ENCODE results near the gene EHMT1.
A peak's percentile ranks its signal among the peaks of the same experiment; 100 is the strongest.

Gene EHMT1

GRCh38 chr9:137660144-137660543, 41.3 kb downstream of the EHMT1 start:
- Mint-ChIP-seq H3K9me3 (no peaks in the 10 kb centered on the region), H3K36me3 (ENCODE audit: low read depth) (peaks cover 4% of the 10 kb centered on the region), H3K4me1 (ENCODE audit: low read depth) (peaks cover 18% of the 10 kb centered on the region), H3K27ac (peak overlapping the region; percentile 34), H3K27me3 (ENCODE audit: low read depth) (no peaks in the 10 kb centered on the region), H3K4me3 (no peak overlapping the region)

- Mint-ChIP-seq H3K9me3 (no peaks in the 10 kb centered on the region), H3K4me3 (no peak overlapping the region), H3K27me3 (ENCODE audit: low read depth) (no peaks in the 10 kb centered on the region), H3K27ac (no peak overlapping the region), H3K4me1 (ENCODE audit: low read depth) (peaks cover 20% of the 10 kb centered on the region), H3K36me3 (ENCODE audit: low read depth) (peaks cover 8% of the 10 kb centered on the region)
These were observed 44.8 kb downstream of the EHMT1 start for GRCh38 chr9:137663584-137663983.

GRCh38 chr9:137664676-137665075, 45.9 kb downstream of the EHMT1 start:
- Mint-ChIP-seq H3K4me3 (no peak overlapping the region), H3K36me3 (ENCODE audit: low read depth) (peaks cover 15% of the 10 kb centered on the region), H3K9me3 (no peaks in the 10 kb centered on the region), H3K27me3 (ENCODE audit: low read depth) (no peaks in the 10 kb centered on the region), H3K4me1 (ENCODE audit: low read depth) (peaks cover 18% of the 10 kb centered on the region), H3K27ac (no peak overlapping the region)

- Mint-ChIP-seq H3K9me3 (no peaks in the 10 kb centered on the region), H3K27me3 (ENCODE audit: low read depth) (no peaks in the 10 kb centered on the region), H3K36me3 (ENCODE audit: low read depth) (peaks cover 16% of the 10 kb centered on the region), H3K4me1 (ENCODE audit: low read depth) (peaks cover 19% of the 10 kb centered on the region), H3K27ac (no peak overlapping the region), H3K4me3 (no peak overlapping the region)
These were observed 46.4 kb downstream of the EHMT1 start for GRCh38 chr9:137665226-137665625.

DNA sequence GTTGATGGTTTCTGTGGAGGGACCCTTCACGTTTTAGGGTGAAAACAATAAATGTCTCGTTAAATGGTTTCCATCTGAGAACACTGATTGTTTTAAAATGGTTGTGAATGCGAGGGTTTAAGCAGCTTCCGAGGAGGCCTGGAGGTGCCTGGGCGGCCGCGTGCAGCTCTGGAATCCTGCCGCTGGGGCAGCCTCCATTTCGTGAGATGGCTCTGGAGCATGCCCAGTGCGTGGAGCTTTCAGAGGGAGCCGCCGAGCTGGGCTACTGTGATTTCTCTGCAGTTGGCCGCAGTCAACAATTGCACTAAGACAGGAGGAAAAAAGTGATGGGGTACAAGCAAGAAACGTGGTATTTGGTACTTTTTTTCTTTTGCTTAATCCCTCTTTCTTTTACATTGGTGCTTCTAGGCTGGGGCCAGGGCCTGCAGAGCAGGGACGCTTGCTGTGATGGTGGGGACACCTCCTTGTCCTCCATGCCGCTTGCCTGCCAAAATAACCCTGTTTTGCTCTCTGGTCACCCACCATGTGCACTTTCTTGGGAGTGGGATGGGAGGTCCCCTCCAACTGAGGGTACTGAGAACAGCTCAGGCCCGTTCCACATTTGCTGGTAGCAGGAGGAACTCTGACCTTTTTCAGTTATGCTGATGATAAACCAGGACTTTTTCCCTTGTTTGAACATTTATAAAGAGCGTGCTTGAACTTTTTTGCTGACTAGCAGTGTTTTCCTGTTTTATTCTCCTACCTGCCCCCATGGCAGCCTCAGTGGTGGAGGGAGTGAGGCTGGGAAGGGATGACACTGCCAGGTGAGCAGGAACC, 47.1 kb downstream of the EHMT1 start:
- H3K4me1 Mint-ChIP-seq (ENCODE audit: low read depth), result peaks cover 19% of the 10 kb centered on the region

DNA sequence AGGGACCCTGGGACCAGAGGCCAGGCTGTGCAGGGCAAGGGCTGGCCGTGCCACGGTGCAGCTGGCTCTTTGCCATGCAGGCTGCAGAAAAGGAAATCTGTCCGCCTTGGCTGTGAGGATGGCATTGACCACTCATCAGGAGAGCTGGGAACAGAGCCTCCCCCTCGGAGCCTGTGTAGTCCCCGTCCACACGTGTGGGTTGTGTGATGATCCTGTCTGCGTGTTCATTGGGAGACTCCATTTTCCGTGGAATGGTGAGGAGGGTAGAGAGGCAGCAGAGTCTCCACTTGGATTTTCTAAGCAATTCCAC, 47.7 kb downstream of the EHMT1 start:
- Mint-ChIP-seq H3K9me3 (no peaks in the 10 kb centered on the region), H3K36me3 (ENCODE audit: low read depth) (peaks cover 15% of the 10 kb centered on the region), H3K27ac (no peak overlapping the region), H3K4me1 (ENCODE audit: low read depth) (peaks cover 19% of the 10 kb centered on the region), H3K27me3 (ENCODE audit: low read depth) (no peaks in the 10 kb centered on the region), H3K4me3 (no peak overlapping the region)

More for the DNA sequence above, 47.1 kb downstream of the EHMT1 start:
- no peaks in the 10 kb centered on the region for H3K9me3 Mint-ChIP-seq
- H3K27me3 Mint-ChIP-seq (ENCODE audit: low read depth), result no peaks in the 10 kb centered on the region
- no peak overlapping the region for H3K4me3 Mint-ChIP-seq
- H3K36me3 Mint-ChIP-seq (ENCODE audit: low read depth), result peaks cover 15% of the 10 kb centered on the region
- no peak overlapping the region for H3K27ac Mint-ChIP-seq

GRCh38 chr9:137666955-137667670, 48.3 kb downstream of the EHMT1 start:
- no peaks in the 10 kb centered on the region for H3K27me3 Mint-ChIP-seq (ENCODE audit: low read depth)
- H3K4me3 Mint-ChIP-seq, result no peak overlapping the region
- peaks cover 15% of the 10 kb centered on the region for H3K36me3 Mint-ChIP-seq (ENCODE audit: low read depth)
- no peaks in the 10 kb centered on the region for H3K9me3 Mint-ChIP-seq
- peak overlapping the region; percentile 4 for H3K27ac Mint-ChIP-seq
- H3K4me1 Mint-ChIP-seq (ENCODE audit: low read depth), result peaks cover 21% of the 10 kb centered on the region

DNA sequence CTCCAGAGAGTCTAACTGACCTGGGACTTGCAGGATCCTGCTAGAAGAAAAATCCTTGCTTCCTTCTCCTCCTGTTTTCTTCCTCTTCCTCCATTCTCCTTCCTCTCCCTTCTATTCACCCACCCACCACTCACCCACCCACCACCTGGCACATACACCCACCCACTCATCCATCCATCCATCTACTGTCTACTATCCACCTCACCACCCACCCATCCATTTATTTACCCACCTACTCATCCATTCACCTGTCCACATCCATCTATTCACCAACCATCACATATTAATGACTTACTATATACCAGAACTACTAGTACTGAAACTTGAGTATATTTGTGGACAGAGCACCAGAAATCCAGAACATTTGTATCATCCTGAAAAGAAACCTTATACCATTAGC, 49.4 kb downstream of the EHMT1 start:
- Mint-ChIP-seq H3K9me3 (no peaks in the 10 kb centered on the region), H3K27me3 (ENCODE audit: low read depth) (no peaks in the 10 kb centered on the region), H3K36me3 (ENCODE audit: low read depth) (peaks cover 15% of the 10 kb centered on the region), H3K27ac (no peak overlapping the region), H3K4me3 (no peak overlapping the region), H3K4me1 (ENCODE audit: low read depth) (peaks cover 29% of the 10 kb centered on the region)

- H3K4me1 Mint-ChIP-seq (ENCODE audit: low read depth), result peaks cover 31% of the 10 kb centered on the region
- no peaks in the 10 kb centered on the region for H3K9me3 Mint-ChIP-seq
- H3K4me3 Mint-ChIP-seq, result no peak overlapping the region
- peaks cover 15% of the 10 kb centered on the region for H3K36me3 Mint-ChIP-seq (ENCODE audit: low read depth)
- peak overlapping the region; percentile 8 for H3K27ac Mint-ChIP-seq
- H3K27me3 Mint-ChIP-seq (ENCODE audit: low read depth), result no peaks in the 10 kb centered on the region
These were observed 50.5 kb downstream of the EHMT1 start for GRCh38 chr9:137669261-137669672.

- no peaks in the 10 kb centered on the region for H3K27me3 Mint-ChIP-seq (ENCODE audit: low read depth)
- no peak overlapping the region for H3K4me3 Mint-ChIP-seq
- H3K36me3 Mint-ChIP-seq (ENCODE audit: low read depth), result peaks cover 15% of the 10 kb centered on the region
- peaks cover 27% of the 10 kb centered on the region for H3K4me1 Mint-ChIP-seq (ENCODE audit: low read depth)
- no peak overlapping the region for H3K27ac Mint-ChIP-seq
- no peaks in the 10 kb centered on the region for H3K9me3 Mint-ChIP-seq
These were observed 51.8 kb downstream of the EHMT1 start for GRCh38 chr9:137670391-137671195.

- H3K4me1 Mint-ChIP-seq (ENCODE audit: low read depth), result peaks cover 27% of the 10 kb centered on the region
These were observed 52.4 kb downstream of the EHMT1 start for GRCh38 chr9:137671196-137671538.

GRCh38 chr9:137671721-137672120, 52.9 kb downstream of the EHMT1 start:
- Mint-ChIP-seq H3K27me3 (ENCODE audit: low read depth) (no peaks in the 10 kb centered on the region), H3K4me1 (ENCODE audit: low read depth) (peaks cover 27% of the 10 kb centered on the region), H3K9me3 (no peaks in the 10 kb centered on the region), H3K4me3 (no peak overlapping the region), H3K36me3 (ENCODE audit: low read depth) (peaks cover 15% of the 10 kb centered on the region), H3K27ac (no peak overlapping the region)

More at GRCh38 chr9:137671196-137671538, 52.4 kb downstream of the EHMT1 start:
- Mint-ChIP-seq H3K4me3 (no peak overlapping the region), H3K27ac (no peak overlapping the region), H3K9me3 (no peaks in the 10 kb centered on the region), H3K36me3 (ENCODE audit: low read depth) (peaks cover 15% of the 10 kb centered on the region), H3K27me3 (ENCODE audit: low read depth) (no peaks in the 10 kb centered on the region)

DNA sequence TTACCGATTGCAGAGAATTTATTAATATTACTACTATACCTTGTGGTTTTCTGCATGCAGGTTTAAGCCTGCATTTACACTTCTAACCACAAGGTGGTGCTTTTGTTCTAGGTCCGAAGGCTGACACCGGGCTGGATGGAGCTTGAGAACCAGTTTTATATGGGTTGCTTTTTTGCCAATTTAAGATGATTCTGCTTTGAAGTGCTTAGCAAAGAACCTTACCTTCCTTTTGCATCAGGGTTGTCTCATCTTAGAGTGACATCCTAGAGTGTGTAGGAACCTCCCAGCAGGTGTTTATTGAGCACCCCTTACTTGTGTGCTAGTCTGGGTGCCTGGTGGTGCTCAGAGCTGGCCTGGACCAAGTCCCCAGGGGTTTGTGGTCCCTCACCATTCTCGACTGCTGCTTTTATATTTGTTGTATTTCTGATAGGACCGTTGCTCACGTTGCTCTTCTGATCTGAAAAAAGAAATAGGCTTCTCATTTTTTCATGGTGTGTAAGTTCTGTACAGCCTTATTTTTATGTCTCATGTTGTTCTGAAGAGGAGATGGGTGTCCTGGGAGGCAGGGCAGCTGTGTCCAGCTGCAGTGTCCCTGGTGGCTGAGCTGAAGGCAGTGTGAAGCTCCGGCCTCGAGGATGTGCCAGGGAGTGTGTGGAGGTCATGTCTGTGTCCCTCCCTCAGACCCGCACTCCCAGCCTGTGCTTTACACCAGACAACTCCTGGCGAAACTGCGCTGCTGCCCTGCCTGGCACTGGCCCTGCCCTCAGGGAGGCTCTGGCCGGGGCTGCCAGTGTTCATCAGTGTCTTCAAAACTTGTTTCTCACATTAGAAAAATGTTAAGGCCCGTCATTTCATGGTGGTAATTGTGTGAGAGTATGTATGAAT, 54.3 kb downstream of the EHMT1 start:
- no peaks in the 10 kb centered on the region for H3K27me3 Mint-ChIP-seq (ENCODE audit: low read depth)
- H3K4me1 Mint-ChIP-seq (ENCODE audit: low read depth), result peaks cover 23% of the 10 kb centered on the region
- no peak overlapping the region for H3K4me3 Mint-ChIP-seq
- no peaks in the 10 kb centered on the region for H3K9me3 Mint-ChIP-seq
- H3K27ac Mint-ChIP-seq, result no peak overlapping the region
- H3K36me3 Mint-ChIP-seq (ENCODE audit: low read depth), result peaks cover 15% of the 10 kb centered on the region

DNA sequence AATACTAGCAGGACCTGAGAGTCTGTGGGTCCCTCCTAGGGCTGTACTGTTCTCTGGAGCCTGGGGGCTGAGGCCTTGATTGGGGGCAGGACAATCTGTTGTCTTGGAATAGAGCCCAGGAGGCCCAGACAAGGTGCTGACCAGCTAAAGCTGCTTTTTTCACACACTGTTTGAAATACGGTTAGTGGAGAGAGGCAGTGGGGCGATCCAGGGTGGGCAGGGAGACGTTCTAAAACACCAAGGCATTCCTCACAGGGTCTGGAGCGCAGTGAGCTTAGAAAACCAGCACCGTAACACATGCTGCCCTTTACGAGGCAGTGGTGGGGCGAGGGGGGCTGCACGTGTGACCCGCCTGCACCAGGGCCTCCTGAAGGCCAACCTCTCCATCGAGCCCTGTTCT, 55.1 kb downstream of the EHMT1 start:
- H3K36me3 Mint-ChIP-seq (ENCODE audit: low read depth), result peaks cover 13% of the 10 kb centered on the region
- peaks cover 22% of the 10 kb centered on the region for H3K4me1 Mint-ChIP-seq (ENCODE audit: low read depth)
- no peak overlapping the region for H3K27ac Mint-ChIP-seq
- H3K4me3 Mint-ChIP-seq, result no peak overlapping the region
- no peaks in the 10 kb centered on the region for H3K27me3 Mint-ChIP-seq (ENCODE audit: low read depth)
- H3K9me3 Mint-ChIP-seq, result no peaks in the 10 kb centered on the region

Data from T-helper 1 cell treated with Interleukin-12 subunit alpha and Interleukin-12 subunit beta and Interleukin-4 antibody, amounts not matched to agents 30 μg/mL and 1 μg/mL, for 36 hours (primary cell).